HG03066 (cell line): ENCODE measurements around the gene HK1.
"Not testable (repeated sequence)": the region's sequence is repeated elsewhere in the genome, so short reads cannot be mapped to it uniquely, and the experiment has no call there.

Experiments used
- ATAC-seq: cut with Tn5 transposase; IDR thresholded peaks from one replicate; pipeline ENCODE4 v1.9.1; 2021; ENCODE audit warnings: low read depth; ENCODE audit not compliant: unreplicated experiment

Gene HK1

DNA sequence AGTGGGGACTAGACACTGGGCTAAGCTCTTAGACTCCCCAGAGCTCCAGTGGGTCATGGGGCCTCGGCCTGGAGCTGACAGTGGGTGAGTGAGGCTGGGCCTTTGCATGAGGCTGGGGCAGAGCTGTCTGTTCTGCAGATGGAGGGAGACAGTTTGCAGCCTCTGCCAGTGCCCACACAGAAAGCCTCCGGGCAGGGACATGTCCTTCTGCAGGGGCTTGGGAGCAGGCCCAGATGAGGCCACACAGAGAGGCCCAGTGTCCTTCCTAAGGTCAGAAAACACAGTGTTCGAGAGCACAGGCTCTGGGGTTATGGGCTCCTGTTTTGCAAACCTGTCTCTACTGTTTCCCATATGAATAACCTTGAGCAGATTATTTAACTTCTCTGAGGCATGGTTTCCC lies 25.1 kb upstream of the HK1 start:
- ATAC-seq, result no peak

GRCh38 chr10:69254877-69255276 lies 23.4 kb upstream of the HK1 start:
- no peak for ATAC-seq

DNA sequence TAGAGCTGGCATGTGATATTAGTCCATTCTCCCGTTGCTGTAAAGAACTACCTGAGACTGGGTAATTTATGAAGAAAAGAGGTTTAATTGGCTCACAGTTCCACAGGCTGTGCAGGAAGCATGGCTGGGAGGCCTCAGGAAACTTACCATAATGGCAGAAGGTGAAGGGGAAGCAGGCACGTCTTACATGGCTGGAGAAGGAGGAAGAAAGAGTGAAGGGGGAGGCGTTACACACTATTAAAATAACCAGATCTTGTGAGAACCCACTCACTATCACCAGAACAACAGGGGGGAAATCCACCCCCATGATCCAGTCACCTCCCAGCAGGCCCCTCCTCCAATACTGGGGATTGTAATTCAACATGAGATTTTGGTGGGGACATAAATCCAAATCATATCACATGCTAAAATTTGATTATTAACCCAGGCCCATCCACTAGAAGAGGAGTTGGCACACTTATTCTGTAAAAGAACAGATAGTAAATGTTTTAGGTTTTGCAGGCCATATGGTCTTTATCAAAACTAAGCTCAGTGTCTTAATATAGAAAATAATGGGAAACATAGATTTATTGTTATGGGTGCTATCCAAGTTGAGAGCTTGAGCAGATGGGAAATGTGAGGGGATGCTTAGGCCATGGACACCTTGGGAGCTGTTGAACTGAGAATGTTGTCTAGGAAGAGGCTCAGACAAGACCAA lies 18.6 kb upstream of the HK1 start:
- ATAC-seq, result no peak

DNA sequence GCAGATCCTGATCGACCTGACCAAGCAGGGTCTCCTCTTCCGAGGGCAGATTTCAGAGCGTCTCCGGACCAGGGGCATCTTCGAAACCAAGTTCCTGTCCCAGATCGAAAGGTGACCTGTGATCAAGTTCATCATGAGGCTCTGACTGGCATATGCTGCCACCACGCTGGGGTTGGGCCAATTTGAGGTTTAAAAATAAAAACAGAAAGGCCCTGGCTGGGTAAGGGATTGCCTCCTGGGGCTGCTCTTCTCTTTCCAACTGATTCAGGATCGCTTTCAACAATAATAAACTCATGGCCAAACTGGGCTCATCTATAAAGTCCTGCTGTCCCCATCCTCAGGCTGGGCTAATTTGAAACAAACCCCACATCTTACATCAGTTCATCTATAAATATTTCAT lies 17.1 kb upstream of the HK1 start:
- no peak for ATAC-seq

DNA sequence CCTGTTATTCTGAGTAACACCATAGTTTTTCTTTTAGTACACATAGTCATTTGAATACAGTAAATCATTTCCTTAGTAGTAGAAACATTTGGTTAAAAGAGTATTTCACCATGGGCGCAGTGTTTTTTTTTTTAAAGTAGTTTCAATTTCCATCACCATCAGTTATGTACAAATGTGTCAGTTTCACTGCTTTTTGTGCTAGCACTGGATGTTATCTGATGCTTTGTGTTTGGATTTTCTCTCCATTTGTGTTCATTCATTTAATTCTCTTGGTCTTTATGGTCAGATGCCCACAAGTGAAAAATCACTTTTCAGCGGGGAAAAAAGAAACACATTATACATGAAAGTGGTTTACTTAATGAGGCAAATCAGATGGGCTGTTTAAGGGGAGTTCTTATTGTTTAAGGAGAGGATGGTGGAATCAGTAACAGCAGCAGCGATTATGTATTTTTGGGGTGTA lies 16.0 kb upstream of the HK1 start:
- no peak for ATAC-seq

GRCh38 chr10:69265521-69265920 lies 12.8 kb upstream of the HK1 start:
- no peak for ATAC-seq

- no peak for ATAC-seq
Observed at GRCh38 chr10:69268761-69269416, 9.4 kb upstream of the HK1 start.

DNA sequence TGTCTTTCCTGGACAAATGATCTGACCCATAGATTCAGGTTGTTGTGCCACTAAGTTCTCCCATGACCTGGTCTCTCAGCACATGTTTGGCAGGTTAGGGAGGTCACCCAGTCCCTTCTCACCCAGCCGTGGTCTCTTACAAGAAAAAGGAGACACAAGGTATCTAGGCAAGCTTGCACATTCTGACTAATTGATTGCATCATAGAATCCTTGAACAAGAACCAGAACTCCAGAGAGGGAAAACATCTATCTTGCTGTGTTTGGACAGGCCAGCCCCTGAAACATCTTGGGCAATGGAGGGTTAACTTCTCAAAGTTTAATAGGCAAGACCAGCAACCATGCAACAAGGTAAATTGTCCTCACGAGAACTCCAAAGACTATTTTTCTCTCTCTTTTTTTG lies 8.5 kb upstream of the HK1 start:
- ATAC-seq, result no peak

- no peak for ATAC-seq
Observed at GRCh38 chr10:69270990-69271389, 7.3 kb upstream of the HK1 start.

GRCh38 chr10:69272624-69273023 lies 5.7 kb upstream of the HK1 start:
- ATAC-seq, result no peak

DNA sequence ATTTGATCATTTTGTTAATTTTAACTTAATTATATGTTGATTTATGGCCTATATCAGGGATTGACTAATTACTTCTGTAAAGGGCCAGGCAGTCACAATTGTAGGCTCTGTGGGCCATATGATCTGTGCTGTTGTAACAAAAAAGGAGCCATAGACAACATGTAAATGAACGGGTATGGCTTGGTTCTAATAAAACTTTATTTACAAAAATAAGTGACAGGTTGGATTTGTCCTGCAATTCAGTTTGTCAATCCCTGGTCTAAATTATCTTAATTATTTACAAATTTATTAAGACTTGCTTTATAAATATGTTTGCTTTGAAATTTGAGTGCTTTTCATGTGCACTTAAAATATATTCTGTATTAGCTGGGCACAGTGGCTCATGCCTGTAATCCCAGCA lies 2.9 kb upstream of the HK1 start:
- ATAC-seq, result no peak

- ATAC-seq, result no peak
Observed at GRCh38 chr10:69276503-69276902, 1.8 kb upstream of the HK1 start.

- no peak for ATAC-seq
Observed at GRCh38 chr10:69279110-69279509, 814 bp downstream of the HK1 start.

DNA sequence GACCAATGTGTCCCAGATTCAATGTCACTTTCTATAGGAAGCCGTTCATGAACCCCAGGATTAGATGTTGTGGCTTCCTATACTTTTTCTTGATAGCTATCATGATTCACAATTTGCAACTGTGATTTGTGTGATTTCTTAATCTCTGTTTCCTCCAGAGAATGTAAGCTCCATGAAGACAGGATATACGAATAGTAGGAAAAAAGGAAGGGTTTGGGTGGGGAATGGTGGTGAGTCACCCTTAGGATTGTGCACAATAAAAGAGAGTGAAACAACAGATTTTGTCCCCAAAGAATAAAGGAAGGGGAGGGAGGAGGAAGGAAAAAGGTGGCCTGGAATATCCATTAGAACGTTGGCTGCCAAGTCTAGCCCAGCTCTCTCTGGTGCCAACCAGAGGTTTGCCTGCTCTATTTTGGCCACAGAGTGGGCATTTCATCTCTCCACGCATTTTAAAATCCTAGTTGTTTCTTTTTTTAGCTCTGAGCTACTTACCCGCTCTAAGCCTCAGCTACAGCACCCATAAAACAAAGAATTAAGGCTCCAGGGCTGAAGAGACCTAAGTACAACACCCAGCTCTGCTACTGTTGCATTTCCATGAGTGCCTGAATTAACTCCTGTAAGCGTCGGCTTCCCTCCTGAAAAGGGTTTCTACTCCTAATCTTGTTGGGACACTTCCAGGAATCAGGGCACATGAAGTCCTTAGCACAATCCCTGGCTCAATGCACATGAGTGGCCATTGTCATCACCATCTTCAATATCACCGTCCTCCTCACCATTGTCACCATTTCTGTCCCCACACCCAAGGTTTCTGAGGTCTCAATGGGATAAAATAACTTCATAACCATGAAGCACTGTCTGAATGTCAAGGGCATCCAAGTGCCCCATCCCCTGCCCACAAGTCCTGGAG lies 3.5 kb downstream of the HK1 start:
- ATAC-seq, result no peak

- ATAC-seq, result not testable (repeated sequence)
Observed at GRCh38 chr10:69284402-69284801, 6.1 kb downstream of the HK1 start.

GRCh38 chr10:69285699-69286098 lies 7.4 kb downstream of the HK1 start:
- ATAC-seq, result no peak

- ATAC-seq, result no peak
Observed at GRCh38 chr10:69287181-69287580, 8.9 kb downstream of the HK1 start.

DNA sequence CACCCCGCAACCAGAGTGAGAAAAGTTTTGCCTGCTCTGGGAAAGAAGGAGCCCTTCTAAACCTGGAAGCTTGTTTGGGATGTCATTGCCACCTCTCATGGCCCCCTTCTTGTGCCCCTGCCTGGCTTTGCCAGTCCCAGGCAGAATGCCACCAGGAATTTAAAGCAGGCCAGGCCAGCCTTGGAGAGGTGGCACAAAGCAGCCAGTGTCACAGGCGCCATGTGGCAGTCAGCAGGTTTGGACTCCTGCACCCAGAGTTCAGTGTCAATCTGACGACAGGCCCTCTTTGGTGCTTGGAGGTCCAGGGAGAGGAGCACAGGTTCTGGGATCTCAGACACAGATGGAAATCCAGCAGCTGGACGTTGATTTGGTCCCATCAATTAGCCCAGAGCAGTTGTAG lies 12.7 kb downstream of the HK1 start:
- ATAC-seq, result no peak

DNA sequence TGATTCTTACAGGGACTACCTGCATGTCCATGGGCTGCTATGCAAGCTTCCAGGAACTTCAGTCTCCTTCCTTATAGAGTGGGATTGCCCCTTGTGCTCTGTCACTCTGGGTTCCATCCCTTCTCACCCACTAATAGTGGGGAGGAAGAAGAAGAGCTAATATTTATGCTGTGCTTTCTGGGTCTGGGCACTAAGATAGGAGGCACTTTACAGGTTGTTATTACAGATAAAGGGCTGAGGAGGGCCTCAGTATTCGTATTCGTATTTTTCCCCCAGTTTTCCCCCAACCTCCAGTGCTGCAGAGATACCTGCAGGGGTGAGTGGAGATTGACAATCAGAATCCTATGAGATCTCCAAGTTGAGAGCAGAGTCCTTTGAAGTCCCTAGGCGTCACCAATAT lies 14.2 kb downstream of the HK1 start:
- ATAC-seq, result no peak

- ATAC-seq, result no peak
Observed at GRCh38 chr10:69295027-69295636, 16.8 kb downstream of the HK1 start.

DNA sequence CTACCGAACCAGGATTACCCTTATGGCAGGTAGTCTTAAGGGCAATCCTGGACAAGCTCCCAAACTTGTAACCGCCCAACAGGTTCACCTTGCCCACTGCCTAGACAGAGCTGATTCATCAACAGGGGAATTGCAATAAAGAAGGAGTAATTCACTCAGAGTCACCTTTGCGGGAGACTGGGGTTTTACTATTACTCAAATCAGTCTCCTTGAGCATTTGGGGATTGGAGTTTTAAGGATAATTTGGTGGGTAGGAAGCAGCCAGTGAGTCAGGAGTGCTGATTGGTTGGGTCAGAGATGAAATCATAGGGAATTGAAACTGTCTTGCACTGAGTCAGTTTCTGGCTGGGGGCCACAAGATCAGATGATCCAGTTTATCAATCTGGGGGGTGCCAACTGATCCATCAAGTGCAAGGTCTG lies 25.3 kb downstream of the HK1 start:
- ATAC-seq, result no peak
